Ishikawa (cell line): ENCODE data around the gene MNX1.

Source experiments
- CEBPB ChIP-seq: IDR thresholded peaks from 2 replicates; pipeline ENCODE4 v1.6.1; 2012
- CREB1 ChIP-seq: IDR thresholded peaks from 2 replicates; pipeline ENCODE4 v1.6.1; 2012; ENCODE audit warnings: low read depth
- EGR1 ChIP-seq: IDR thresholded peaks from 2 replicates; pipeline ENCODE4 v1.6.1; 2012
- EP300 ChIP-seq: IDR thresholded peaks from 2 replicates; pipeline ENCODE4 v1.6.1; 2012; ENCODE audit warnings: borderline replicate concordance
- FOXM1 ChIP-seq: IDR thresholded peaks from 2 replicates; pipeline ENCODE4 v1.6.1; 2012; ENCODE audit warnings: low read depth, borderline replicate concordance
- NFIC ChIP-seq: IDR thresholded peaks from 2 replicates; pipeline ENCODE4 v1.6.1; 2012
- RAD21 ChIP-seq: IDR thresholded peaks from 2 replicates; pipeline ENCODE4 v1.6.1; 2012; ENCODE audit warnings: low read depth
- TAF1 ChIP-seq: IDR thresholded peaks from 2 replicates; pipeline ENCODE4 v1.6.1; 2012; ENCODE audit warnings: low read depth, mild to moderate bottlenecking
- TCF12 ChIP-seq: IDR thresholded peaks from 2 replicates; pipeline ENCODE4 v1.6.1; 2012; ENCODE audit warnings: low read depth
- TEAD4 ChIP-seq: IDR thresholded peaks from 2 replicates; pipeline ENCODE4 v1.6.1; 2012
- YY1 ChIP-seq: IDR thresholded peaks from 2 replicates; pipeline ENCODE4 v1.6.1; 2012; ENCODE audit warnings: low read depth
- ZBTB7A ChIP-seq: IDR thresholded peaks from 2 replicates; pipeline ENCODE4 v1.6.1; 2012; ENCODE audit warnings: low read depth
- TF ChIP-seq, protein P1 (sequence below): IDR thresholded peaks from 2 replicates; pipeline ENCODE4 v1.6.1; 2012
- TF ChIP-seq, protein P2 (sequence below): IDR thresholded peaks from 2 replicates; pipeline ENCODE4 v1.6.1; 2012
- TF ChIP-seq, protein P3 (sequence below): IDR thresholded peaks from 2 replicates; pipeline ENCODE4 v1.6.1; 2012; ENCODE audit warnings: low read depth, mild to moderate bottlenecking

Gene MNX1

GRCh38 chr7:157021871-157022680 is 11.6 kb upstream of the MNX1 start:
- TF ChIP-seq ZBTB7A: no peak
- TF ChIP-seq, protein P1, sequence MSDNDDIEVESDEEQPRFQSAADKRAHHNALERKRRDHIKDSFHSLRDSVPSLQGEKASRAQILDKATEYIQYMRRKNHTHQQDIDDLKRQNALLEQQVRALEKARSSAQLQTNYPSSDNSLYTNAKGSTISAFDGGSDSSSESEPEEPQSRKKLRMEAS: no peak
- TF ChIP-seq NFIC: no peak
- TF ChIP-seq CREB1: no peak
- TF ChIP-seq RAD21: no peak
- no peak for TF ChIP-seq CEBPB
- TF ChIP-seq, protein P2, sequence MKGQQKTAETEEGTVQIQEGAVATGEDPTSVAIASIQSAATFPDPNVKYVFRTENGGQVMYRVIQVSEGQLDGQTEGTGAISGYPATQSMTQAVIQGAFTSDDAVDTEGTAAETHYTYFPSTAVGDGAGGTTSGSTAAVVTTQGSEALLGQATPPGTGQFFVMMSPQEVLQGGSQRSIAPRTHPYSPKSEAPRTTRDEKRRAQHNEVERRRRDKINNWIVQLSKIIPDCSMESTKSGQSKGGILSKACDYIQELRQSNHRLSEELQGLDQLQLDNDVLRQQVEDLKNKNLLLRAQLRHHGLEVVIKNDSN: no peak
- TF ChIP-seq TCF12: no peak
- no peak for TF ChIP-seq EGR1
- TF ChIP-seq, protein P3, sequence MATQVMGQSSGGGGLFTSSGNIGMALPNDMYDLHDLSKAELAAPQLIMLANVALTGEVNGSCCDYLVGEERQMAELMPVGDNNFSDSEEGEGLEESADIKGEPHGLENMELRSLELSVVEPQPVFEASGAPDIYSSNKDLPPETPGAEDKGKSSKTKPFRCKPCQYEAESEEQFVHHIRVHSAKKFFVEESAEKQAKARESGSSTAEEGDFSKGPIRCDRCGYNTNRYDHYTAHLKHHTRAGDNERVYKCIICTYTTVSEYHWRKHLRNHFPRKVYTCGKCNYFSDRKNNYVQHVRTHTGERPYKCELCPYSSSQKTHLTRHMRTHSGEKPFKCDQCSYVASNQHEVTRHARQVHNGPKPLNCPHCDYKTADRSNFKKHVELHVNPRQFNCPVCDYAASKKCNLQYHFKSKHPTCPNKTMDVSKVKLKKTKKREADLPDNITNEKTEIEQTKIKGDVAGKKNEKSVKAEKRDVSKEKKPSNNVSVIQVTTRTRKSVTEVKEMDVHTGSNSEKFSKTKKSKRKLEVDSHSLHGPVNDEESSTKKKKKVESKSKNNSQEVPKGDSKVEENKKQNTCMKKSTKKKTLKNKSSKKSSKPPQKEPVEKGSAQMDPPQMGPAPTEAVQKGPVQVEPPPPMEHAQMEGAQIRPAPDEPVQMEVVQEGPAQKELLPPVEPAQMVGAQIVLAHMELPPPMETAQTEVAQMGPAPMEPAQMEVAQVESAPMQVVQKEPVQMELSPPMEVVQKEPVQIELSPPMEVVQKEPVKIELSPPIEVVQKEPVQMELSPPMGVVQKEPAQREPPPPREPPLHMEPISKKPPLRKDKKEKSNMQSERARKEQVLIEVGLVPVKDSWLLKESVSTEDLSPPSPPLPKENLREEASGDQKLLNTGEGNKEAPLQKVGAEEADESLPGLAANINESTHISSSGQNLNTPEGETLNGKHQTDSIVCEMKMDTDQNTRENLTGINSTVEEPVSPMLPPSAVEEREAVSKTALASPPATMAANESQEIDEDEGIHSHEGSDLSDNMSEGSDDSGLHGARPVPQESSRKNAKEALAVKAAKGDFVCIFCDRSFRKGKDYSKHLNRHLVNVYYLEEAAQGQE: no peak
- no peak for TF ChIP-seq FOXM1
- TF ChIP-seq YY1: no peak
- TF ChIP-seq EP300: no peak
- no peak for TF ChIP-seq TAF1
- no peak for TF ChIP-seq TEAD4

- no peak for TF ChIP-seq RAD21
- TF ChIP-seq, protein P2: no peak
- TF ChIP-seq ZBTB7A: no peak
- no peak for TF ChIP-seq FOXM1
These were observed 10.8 kb upstream of the MNX1 start for GRCh38 chr7:157021071-157021870.

DNA sequence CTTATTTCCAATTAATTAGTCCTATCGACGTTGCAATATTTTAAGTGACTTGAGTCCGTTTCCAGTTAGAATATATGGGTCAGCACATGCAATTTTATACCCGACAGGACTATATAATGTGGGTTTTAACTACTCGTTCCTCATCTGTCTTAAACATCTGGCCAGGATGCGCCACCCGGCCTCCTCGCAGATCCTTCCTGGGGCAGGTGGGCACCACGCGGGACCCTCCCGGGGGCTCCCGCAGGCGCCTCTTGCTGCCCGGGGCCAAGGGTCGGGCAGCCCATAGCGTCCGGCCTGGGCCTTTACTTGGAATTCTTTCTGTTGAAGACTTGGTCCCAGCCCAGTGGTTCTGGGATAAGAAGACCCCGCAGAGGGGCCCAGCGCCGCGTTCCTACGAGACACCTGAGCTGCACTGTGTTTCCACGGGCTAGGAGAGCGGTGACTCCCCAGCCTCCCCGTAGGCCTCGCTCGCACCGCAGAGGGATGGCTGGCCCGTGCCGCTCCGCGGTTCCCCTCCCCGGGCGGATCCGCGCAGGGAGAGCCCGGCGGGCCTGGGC is 10.1 kb upstream of the MNX1 start:
- TF ChIP-seq TCF12 (no peak), ZBTB7A (no peak), TEAD4 (no peak), YY1 (no peak), TAF1 (no peak), CREB1 (no peak), RAD21 (no peak), EP300 (no peak), EGR1 (no peak)
- TF ChIP-seq, protein P2: no peak
- TF ChIP-seq, protein P3: no peak
- TF ChIP-seq, protein P1: no peak

GRCh38 chr7:157019718-157020451 is 9.4 kb upstream of the MNX1 start:
- TF ChIP-seq ZBTB7A (no peak), TCF12 (no peak), NFIC (no peak), CEBPB (no peak), TAF1 (no peak), YY1 (no peak), RAD21 (no peak), CREB1 (no peak), EGR1 (no peak), EP300 (no peak), FOXM1 (no peak), TEAD4 (no peak)
- TF ChIP-seq, protein P1: no peak
- TF ChIP-seq, protein P2: no peak
- TF ChIP-seq, protein P3: no peak
